GM18502 (cell line): ENCODE measurements around the gene FAM13C.
"Not testable (repeated sequence)": the region's sequence is repeated elsewhere in the genome, so short reads cannot be mapped to it uniquely, and the experiment has no call there.

Experiments
- ATAC-seq: cut with Tn5 transposase; IDR thresholded peaks from one replicate; pipeline ENCODE4 v1.9.1; 2021; ENCODE audit warnings: mild to moderate bottlenecking; ENCODE audit not compliant: unreplicated experiment, poor library complexity

Gene FAM13C

GRCh38 chr10:59242057-59242456, 120.3 kb downstream of the FAM13C start:
- ATAC-seq = no peak

- no peak for ATAC-seq
Measured at GRCh38 chr10:59240582-59241183, 121.7 kb downstream of the FAM13C start.

GRCh38 chr10:59239108-59239507, 123.2 kb downstream of the FAM13C start:
- not testable (repeated sequence) for ATAC-seq

- no peak for ATAC-seq
Measured at GRCh38 chr10:59237775-59238174, 124.6 kb downstream of the FAM13C start.

- ATAC-seq = no peak
Measured at GRCh38 chr10:59236064-59236697, 126.2 kb downstream of the FAM13C start.

- ATAC-seq = no peak
Measured at GRCh38 chr10:59234816-59235429, 127.4 kb downstream of the FAM13C start.

GRCh38 chr10:59234194-59234593, 128.2 kb downstream of the FAM13C start:
- ATAC-seq = no peak

GRCh38 chr10:59229441-59229840, 132.9 kb downstream of the FAM13C start:
- no peak for ATAC-seq

- ATAC-seq = no peak
Measured at GRCh38 chr10:59227136-59227673, 135.1 kb downstream of the FAM13C start.

- ATAC-seq = no peak
Measured at GRCh38 chr10:59225211-59225610, 137.1 kb downstream of the FAM13C start.

- ATAC-seq = not testable (repeated sequence)
Measured at GRCh38 chr10:59223597-59223996, 138.8 kb downstream of the FAM13C start.

- no peak for ATAC-seq
Measured at GRCh38 chr10:59222788-59223187, 139.6 kb downstream of the FAM13C start.

GRCh38 chr10:59216178-59216869, 146.0 kb downstream of the FAM13C start:
- no peak for ATAC-seq

- no peak for ATAC-seq
Measured at GRCh38 chr10:59214160-59214559, 148.2 kb downstream of the FAM13C start.

- no peak for ATAC-seq
Measured at GRCh38 chr10:59212301-59212798, 150.0 kb downstream of the FAM13C start.

- no peak for ATAC-seq
Measured at GRCh38 chr10:59206204-59206720, 156.1 kb downstream of the FAM13C start.
